ENCODE data around the gene EP400.

GRCh38 chr12:132067182-132067581 lies 117.4 kb downstream of the EP400 start:
- TF ChIP-seq EZH2 (IDR thresholded peaks at IDR 0.05; ENCODE audit: borderline replicate concordance) = no peak
- TF ChIP-seq, protein P1, sequence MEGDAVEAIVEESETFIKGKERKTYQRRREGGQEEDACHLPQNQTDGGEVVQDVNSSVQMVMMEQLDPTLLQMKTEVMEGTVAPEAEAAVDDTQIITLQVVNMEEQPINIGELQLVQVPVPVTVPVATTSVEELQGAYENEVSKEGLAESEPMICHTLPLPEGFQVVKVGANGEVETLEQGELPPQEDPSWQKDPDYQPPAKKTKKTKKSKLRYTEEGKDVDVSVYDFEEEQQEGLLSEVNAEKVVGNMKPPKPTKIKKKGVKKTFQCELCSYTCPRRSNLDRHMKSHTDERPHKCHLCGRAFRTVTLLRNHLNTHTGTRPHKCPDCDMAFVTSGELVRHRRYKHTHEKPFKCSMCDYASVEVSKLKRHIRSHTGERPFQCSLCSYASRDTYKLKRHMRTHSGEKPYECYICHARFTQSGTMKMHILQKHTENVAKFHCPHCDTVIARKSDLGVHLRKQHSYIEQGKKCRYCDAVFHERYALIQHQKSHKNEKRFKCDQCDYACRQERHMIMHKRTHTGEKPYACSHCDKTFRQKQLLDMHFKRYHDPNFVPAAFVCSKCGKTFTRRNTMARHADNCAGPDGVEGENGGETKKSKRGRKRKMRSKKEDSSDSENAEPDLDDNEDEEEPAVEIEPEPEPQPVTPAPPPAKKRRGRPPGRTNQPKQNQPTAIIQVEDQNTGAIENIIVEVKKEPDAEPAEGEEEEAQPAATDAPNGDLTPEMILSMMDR (IDR thresholded peaks at IDR 0.05; ENCODE audit: poor library complexity) = no peak
- no peak for TF ChIP-seq EZH2phosphoT487 (IDR thresholded peaks at IDR 0.05; ENCODE audit: low read depth, severe bottlenecking, unreplicated experiment)
